ENCODE measurements around the gene ULBP1. TPM values are rescaled to one million over a fixed set of nuclear protein-coding genes. Genes with fewer than 3 reads are reported as not detected.

ULBP1 gene
- total RNA-seq = 0.96 and 1.5 TPM in 2 replicates

GRCh38 chr6:149963462-149964307 is at the start of gene ULBP1:
TSS of gene ULBP1 (plus strand) at chr6:149963943. CDS start at chr6:149964050, 107 bp downstream.

GRCh38 chr6:149922642-149923326 is 41.0 kb upstream of the ULBP1 start, which contains the start of gene RAET1G:
TSS of gene RAET1G (minus strand) at chr6:149923121. CDS start at chr6:149923010, 111 bp downstream.

GRCh38 chr6:149941583-149942460 is 21.9 kb upstream of the ULBP1 start, which contains the start of gene ULBP2:
TSS of gene ULBP2 (plus strand) at chr6:149942014. CDS start at chr6:149942073, 59 bp downstream.

Other genes starting within 250 kb of the ULBP1 start
- gene LATS1, start 245.8 kb upstream of the ULBP1 start, total RNA-seq = 7.2 and 12.4 TPM in 2 replicates
- 19.0 and 19.6 TPM in 2 replicates for gene NUP43, start 217.4 kb upstream of the ULBP1 start, total RNA-seq
- gene PCMT1, start 214.2 kb upstream of the ULBP1 start, total RNA-seq = 129 and 183 TPM in 2 replicates
- 160 and 262 TPM in 2 replicates for gene LRP11, start 99.6 kb upstream of the ULBP1 start, total RNA-seq
- 6.0 and 16.4 TPM in 2 replicates for gene RAET1E, start 65.8 kb upstream of the ULBP1 start, total RNA-seq
- gene RAET1G, start 40.8 kb upstream of the ULBP1 start, total RNA-seq = 19.5 and 41.3 TPM in 2 replicates
- gene ULBP2, start 21.9 kb upstream of the ULBP1 start, total RNA-seq = 3.6 and 11.1 TPM in 2 replicates
- 2.3 and 9.4 TPM in 2 replicates for gene RAET1L, start 61.6 kb downstream of the ULBP1 start, total RNA-seq
- 4.0 and 18.3 TPM in 2 replicates for gene ULBP3, start 105.2 kb downstream of the ULBP1 start, total RNA-seq
- gene PPP1R14C, start 179.1 kb downstream of the ULBP1 start, total RNA-seq = 89.9 and 169 TPM in 2 replicates